Measurements from ENCODE around the gene PANX1. TPM values are rescaled to one million over a fixed set of nuclear protein-coding genes. Genes with fewer than 3 reads are reported as not detected.
"Not testable (repeated sequence)": the region's sequence is repeated elsewhere in the genome, so short reads cannot be mapped to it uniquely, and the experiment has no call there.

PANX1 gene
- total and polyA plus RNA-seq, 2 experiments from 2014 or later, result 9.5 to 40.8 TPM

- TF ChIP-seq ZNF462 (CRISPR knock-in tag; IDR thresholded peaks at IDR 0.05), result peak; percentile 70
- H3K27ac ChIP-seq (ENCODE audit: low read depth), result peak overlapping the region; percentile 86
These were observed 8.1 kb upstream of the PANX1 start for GRCh38 chr11:94120516-94120915.

GRCh38 chr11:94120946-94121345, 7.7 kb upstream of the PANX1 start:
- no peak overlapping the region for H3K27ac Mint-ChIP-seq
- H3K27me3 Mint-ChIP-seq (ENCODE audit: insufficient read depth, low read depth, poor library complexity), result peaks cover 6% of the 10 kb centered on the region
- Histone ChIP-seq H3K36me3 (ENCODE audit: insufficient read depth) (no peaks in the 10 kb centered on the region), H3K4me1 (ENCODE audit: insufficient read depth) (peaks cover 22% of the 10 kb centered on the region), H3F3A (replicated peaks; ENCODE audit: low read depth) (peaks cover 12% of the 10 kb centered on the region; the same call in 1 of the 2 replicates), H3K4me3 (no peak overlapping the region), H3K27me3 (ENCODE audit: insufficient read depth) (peaks cover 2% of the 10 kb centered on the region; the same call in 1 of the 2 replicates), H3K4me2 (peak overlapping the region; percentile 54), H3K79me2 (replicated peaks; ENCODE audit: insufficient read depth) (0 out of 2 replicates have a peak, but pooled peaks cover 2% of the 10 kb centered on the region), H3K27ac (ENCODE audit: low read depth) (peak overlapping the region; percentile 86; the same call in 1 of the 2 replicates), H4K20me1 (replicated peaks; ENCODE audit: insufficient read depth) (no peaks in the 10 kb centered on the region), H3K9me2 (ENCODE audit: insufficient read depth) (peaks cover 14% of the 10 kb centered on the region), H2AFZ (no peak overlapping the region)
- peaks cover 30% of the 10 kb centered on the region for H3K9me3 Mint-ChIP-seq
- H3K36me3 Mint-ChIP-seq (ENCODE audit: low read depth), result peaks cover 49% of the 10 kb centered on the region
- H3K4me3 Mint-ChIP-seq, result no peak overlapping the region; the same call in 2 of the 3 replicates
- peaks cover 28% of the 10 kb centered on the region for H3K4me1 Mint-ChIP-seq
- no peak for ATAC-seq
- no peak for DNase-seq (ENCODE audit: low spot score)
- TF ChIP-seq EZH2 (IDR thresholded peaks at IDR 0.05; ENCODE audit: low read depth, unreplicated experiment) (no peak), ZNF462 (CRISPR knock-in tag; IDR thresholded peaks at IDR 0.05) (no peak), STAT1 (IDR thresholded peaks at IDR 0.05; ENCODE audit: unreplicated experiment) (no peak)

More at GRCh38 chr11:94120516-94120915, 8.1 kb upstream of the PANX1 start:
- H3F3A ChIP-seq (replicated peaks; ENCODE audit: low read depth), result peaks cover 12% of the 10 kb centered on the region; the same call in 1 of the 2 replicates
- H3K79me2 ChIP-seq (replicated peaks; ENCODE audit: insufficient read depth); DNase-seq (ENCODE audit: low spot score); H3K27me3 ChIP-seq (ENCODE audit: insufficient read depth); H4K20me1 ChIP-seq (replicated peaks; ENCODE audit: insufficient read depth); H3K9me2 ChIP-seq (ENCODE audit: insufficient read depth); H3K36me3 ChIP-seq (ENCODE audit: insufficient read depth); H2AFZ ChIP-seq; H3K4me3 Mint-ChIP-seq; ATAC-seq; H3K27me3 Mint-ChIP-seq (ENCODE audit: insufficient read depth, low read depth, poor library complexity): not testable (repeated sequence)
- Mint-ChIP-seq H3K27ac (peak overlapping the region; percentile 73; the same call in 1 of the 2 replicates), H3K4me1 (peaks cover 28% of the 10 kb centered on the region), H3K9me3 (peaks cover 28% of the 10 kb centered on the region), H3K36me3 (ENCODE audit: low read depth) (peaks cover 44% of the 10 kb centered on the region; the same call in 2 of the 3 replicates)
- peaks cover 22% of the 10 kb centered on the region for H3K4me1 ChIP-seq (ENCODE audit: insufficient read depth)
- peak overlapping the region; percentile 26 for H3K4me3 ChIP-seq
- H3K4me2 ChIP-seq, result peak overlapping the region; percentile 54

Data from GM23338 (cell line).